Astrocyte of the spinal cord (primary cell): ENCODE data around the gene PNKD.
A peak's percentile ranks its signal among the peaks of the same experiment; 100 is the strongest.

Experiments
- DNase-seq: peaks from one replicate; pipeline ENCODE4 v3.0.0; 2011; ENCODE audit warnings: low read depth, low spot score
- H3K4me3 ChIP-seq: 2 replicates; pipeline ENCODE4 v1.5.1; 2011; ENCODE audit warnings: low read depth, mild to moderate bottlenecking, low read length, moderate library complexity
- CTCF ChIP-seq: IDR thresholded peaks from 2 replicates; pipeline ENCODE4 v1.5.1; 2012; ENCODE audit warnings: low read depth, mild to moderate bottlenecking, low read length, inconsistent platforms
- in situ Hi-C: cut with HindIII; loops from 2 replicates; pipeline ENCODE4 v1.10.0; 2017; ENCODE audit warnings: low sequenced_read_pairs

The PNKD gene

GRCh38 chr2:218229239-218229638 lies 41.1 kb upstream of the PNKD start:
- TF ChIP-seq CTCF: no peak
- in situ Hi-C loops: no loop called here
- peak; percentile 89 for DNase-seq
- no peak overlapping the region for H3K4me3 ChIP-seq

- no peak overlapping the region for H3K4me3 ChIP-seq
- no peak for TF ChIP-seq CTCF
- in situ Hi-C loops: no loop called here
- DNase-seq: peak; percentile 45
Measured at GRCh38 chr2:218229851-218230250, 40.5 kb upstream of the PNKD start.

GRCh38 chr2:218230882-218231281 lies 39.4 kb upstream of the PNKD start:
- DNase-seq: peak; percentile 62
- in situ Hi-C loops: no loop called here
- peak; percentile 28 for TF ChIP-seq CTCF
- no peak overlapping the region for H3K4me3 ChIP-seq

GRCh38 chr2:218233543-218233942 lies 36.8 kb upstream of the PNKD start:
- TF ChIP-seq CTCF: no peak
- DNase-seq: no peak
- H3K4me3 ChIP-seq: no peak overlapping the region
- in situ Hi-C loops: no loop called here

GRCh38 chr2:218234521-218234920 lies 35.8 kb upstream of the PNKD start:
- TF ChIP-seq CTCF: no peak
- in situ Hi-C loops: no loop called here
- no peak overlapping the region for H3K4me3 ChIP-seq
- DNase-seq: no peak

- TF ChIP-seq CTCF: no peak
- no peak overlapping the region for H3K4me3 ChIP-seq
- in situ Hi-C loops: no loop called here
- no peak for DNase-seq
Measured at GRCh38 chr2:218235017-218235416, 35.3 kb upstream of the PNKD start.

GRCh38 chr2:218236829-218237228 lies 33.5 kb upstream of the PNKD start:
- no peak for TF ChIP-seq CTCF
- no peak overlapping the region for H3K4me3 ChIP-seq
- in situ Hi-C loops: no loop called here
- no peak for DNase-seq
